HUDEP-2 (cell line): ENCODE data around the gene WHAMM.
A peak's percentile ranks its signal among the peaks of the same experiment; 100 is the strongest.
"Not testable (repeated sequence)": the region's sequence is repeated elsewhere in the genome, so short reads cannot be mapped to it uniquely, and the experiment has no call there.

Source experiments
- DNase-seq, 76 experiments: peaks; one replicate each; lab custom pipeline; 2025; ENCODE audit not compliant: unreplicated experiment in 76 of 76; lab: John Stamatoyannopoulos, UW

The WHAMM gene

GRCh38 chr15:82809308-82810060 lies at the start of gene WHAMM:
WHAMM (plus strand) TSS chr15:82809628; CDS start chr15:82809727, 99 bp downstream.
- peak; percentile 70 to 99 (median 97) for DNase-seq

GRCh38 chr15:82763361-82764116 lies 45.9 kb upstream of the WHAMM start:
- DNase-seq: no peak

- DNase-seq: no peak
These were observed 45.3 kb upstream of the WHAMM start for GRCh38 chr15:82764117-82764490.

GRCh38 chr15:82764740-82765139 lies 44.7 kb upstream of the WHAMM start:
- no peak for DNase-seq

GRCh38 chr15:82766201-82766600 lies 43.2 kb upstream of the WHAMM start:
- not testable (repeated sequence) for DNase-seq

- DNase-seq: no peak
These were observed 42.1 kb upstream of the WHAMM start for GRCh38 chr15:82767163-82767829.

GRCh38 chr15:82768414-82769054 lies 40.9 kb upstream of the WHAMM start:
- DNase-seq: no peak

- DNase-seq: no peak
These were observed 37.4 kb upstream of the WHAMM start for GRCh38 chr15:82771789-82772607.

- no peak for DNase-seq
These were observed 34.9 kb upstream of the WHAMM start for GRCh38 chr15:82774496-82774895.

GRCh38 chr15:82778755-82779154 lies 30.7 kb upstream of the WHAMM start:
- no peak for DNase-seq

GRCh38 chr15:82781349-82781748 lies 28.1 kb upstream of the WHAMM start:
- DNase-seq: no peak

- DNase-seq: no peak
These were observed 20.9 kb upstream of the WHAMM start for GRCh38 chr15:82788496-82788895.

GRCh38 chr15:82789491-82789890 lies 19.9 kb upstream of the WHAMM start:
- DNase-seq: no peak

- DNase-seq: no peak
These were observed 19.1 kb upstream of the WHAMM start for GRCh38 chr15:82790321-82790720.

GRCh38 chr15:82792068-82792467 lies 17.4 kb upstream of the WHAMM start:
- no peak for DNase-seq

GRCh38 chr15:82793737-82794136 lies 15.7 kb upstream of the WHAMM start:
- DNase-seq: no peak

GRCh38 chr15:82798104-82798503 lies 11.3 kb upstream of the WHAMM start:
- no peak for DNase-seq

- DNase-seq: no peak
These were observed 10.8 kb upstream of the WHAMM start for GRCh38 chr15:82798531-82799166.

- DNase-seq: no peak
These were observed 10.1 kb upstream of the WHAMM start for GRCh38 chr15:82799183-82799841.
